HEK293T (cell line): ENCODE measurements around the gene MYB.
"Not testable (repeated sequence)": the region's sequence is repeated elsewhere in the genome, so short reads cannot be mapped to it uniquely, and the experiment has no call there.

Experiments
- CTCF ChIA-PET: fragments of 350-600 bp; formaldehyde crosslinking; extraction: SDS; loops from one replicate; lab custom pipeline; 2021; ENCODE audit warnings: antibody characterized with exemption, inconsistent platforms; lab: Yijun Ruan, JAX
- POLR2A ChIA-PET: fragments of 350-600 bp; formaldehyde crosslinking; extraction: SDS; loops from one replicate; lab custom pipeline; 2020; ENCODE audit warnings: antibody characterized with exemption, inconsistent platforms; lab: Yijun Ruan, JAX
- DNase-seq: peaks from one replicate; pipeline ENCODE4 v3.0.0; 2012; ENCODE audit warnings: mixed read lengths; ENCODE audit errors: extremely low spot score
- ARNT ChIP-seq: fragments of 450-650 bp; IDR thresholded peaks from 2 replicates; pipeline ENCODE4 v1.6.1; 2017; ENCODE audit warnings: mild to moderate bottlenecking
- BHLHE40 ChIP-seq: fragments of 450-650 bp; IDR thresholded peaks from 2 replicates; pipeline ENCODE4 v1.6.1; 2016; ENCODE audit warnings: mild to moderate bottlenecking, moderate library complexity, borderline replicate concordance
- CTBP1 ChIP-seq: fragments of 450-650 bp; IDR thresholded peaks from 2 replicates; pipeline ENCODE4 v1.6.1; 2016; ENCODE audit warnings: borderline replicate concordance
- ELF4 ChIP-seq: fragments of 450-650 bp; IDR thresholded peaks from 2 replicates; pipeline ENCODE4 v1.6.1; 2017; ENCODE audit warnings: antibody characterized with exemption
- FOXA1 ChIP-seq: fragments of 450-650 bp; IDR thresholded peaks from 2 replicates; pipeline ENCODE4 v1.6.1; 2016; ENCODE audit warnings: mild to moderate bottlenecking
- FOXK2 ChIP-seq: fragments of 450-650 bp; IDR thresholded peaks from 2 replicates; pipeline ENCODE4 v1.6.1; 2016; ENCODE audit warnings: mild to moderate bottlenecking
- FOXM1 ChIP-seq: fragments of 450-650 bp; IDR thresholded peaks from 2 replicates; pipeline ENCODE4 v1.6.1; 2017; ENCODE audit warnings: mild to moderate bottlenecking, borderline replicate concordance
- HDGF ChIP-seq: fragments of 450-650 bp; IDR thresholded peaks from 2 replicates; pipeline ENCODE4 v1.6.1; 2017; ENCODE audit warnings: antibody characterized with exemption, borderline replicate concordance
- L3MBTL2 ChIP-seq: fragments of 450-650 bp; conservative IDR thresholded peaks from 2 replicates; pipeline ENCODE4 v1.6.1; 2016; ENCODE audit warnings: mild to moderate bottlenecking
- LEF1 ChIP-seq: fragments of 450-650 bp; IDR thresholded peaks from 2 replicates; pipeline ENCODE4 v1.6.1; 2017; ENCODE audit warnings: mild to moderate bottlenecking, borderline replicate concordance
- NFRKB ChIP-seq: fragments of 450-650 bp; IDR thresholded peaks from 2 replicates; pipeline ENCODE4 v1.6.1; 2016; ENCODE audit warnings: mild to moderate bottlenecking, moderate library complexity
- PKNOX1 ChIP-seq: fragments of 450-650 bp; IDR thresholded peaks from 2 replicates; pipeline ENCODE4 v1.6.1; 2016
- SP1 ChIP-seq: fragments of 450-650 bp; IDR thresholded peaks from 2 replicates; pipeline ENCODE4 v1.6.1; 2017
- SUZ12 ChIP-seq: fragments of 450-650 bp; IDR thresholded peaks from 2 replicates; pipeline ENCODE4 v1.6.1; 2016; ENCODE audit warnings: mild to moderate bottlenecking
- TARDBP ChIP-seq: fragments of 450-650 bp; IDR thresholded peaks from 2 replicates; pipeline ENCODE4 v1.6.1; 2016
- ZNF384 ChIP-seq: fragments of 450-650 bp; IDR thresholded peaks from 2 replicates; pipeline ENCODE4 v1.6.1; 2016

Gene MYB

GRCh38 chr6:135158397-135158796 lies 22.7 kb upstream of the MYB start:
- ChIA-PET POLR2A (interaction anchor here (1.7 kb wide), 1 partner anchor 104 kb away, joined by 3 read pairs; the partner anchor contains the start of gene HBS1L), CTCF (no interaction called here)
- no peak for DNase-seq
- TF ChIP-seq ARNT (no peak), BHLHE40 (no peak), FOXA1 (no peak), NFRKB (no peak), HDGF (no peak), TARDBP (no peak), FOXK2 (no peak), FOXM1 (no peak)

GRCh38 chr6:135159531-135159930 lies 21.6 kb upstream of the MYB start:
- TF ChIP-seq FOXM1 (no peak), ARNT (no peak), LEF1 (no peak), BHLHE40 (no peak), ZNF384 (no peak), NFRKB (no peak), SP1 (no peak), SUZ12 (no peak), HDGF (no peak), L3MBTL2 (no peak), PKNOX1 (no peak), FOXA1 (no peak), CTBP1 (no peak), TARDBP (no peak), FOXK2 (no peak)
- ChIA-PET CTCF (interaction anchor here (0.6 to 1.0 kb wide), 2 partner anchors 17 to 24 kb away, joined by 3 to 4 read pairs; no protein-coding TSS in a partner anchor), POLR2A (interaction anchor here (0.9 kb wide), 1 partner anchor 21 kb away, joined by 3 read pairs; the partner anchor contains the start of gene MYB)
- no peak for DNase-seq

GRCh38 chr6:135161411-135162395 lies 19.4 kb upstream of the MYB start:
- no peak for DNase-seq
- ChIA-PET CTCF (interaction anchor here (1.0 to 1.5 kb wide), 5 partner anchors 13 to 19 kb away, joined by 4 read pairs; partner anchors contain the start of gene MYB), POLR2A (no interaction called here)
- TF ChIP-seq BHLHE40 (no peak), NFRKB (no peak), LEF1 (no peak), ELF4 (no peak), CTBP1 (no peak), TARDBP (no peak), FOXK2 (no peak), ARNT (no peak), ZNF384 (no peak), PKNOX1 (no peak), L3MBTL2 (no peak), SUZ12 (no peak), FOXM1 (no peak), SP1 (no peak), FOXA1 (no peak), HDGF (no peak)

- POLR2A ChIA-PET = no interaction called here
These were observed 18.2 kb upstream of the MYB start for GRCh38 chr6:135162678-135163439.

GRCh38 chr6:135163440-135163738 lies 17.7 kb upstream of the MYB start:
- TF ChIP-seq L3MBTL2 (no peak), BHLHE40 (no peak), FOXM1 (no peak), LEF1 (no peak), FOXA1 (no peak), CTBP1 (no peak), SP1 (no peak), FOXK2 (no peak), SUZ12 (no peak), HDGF (no peak), ELF4 (no peak), ZNF384 (no peak), ARNT (no peak), NFRKB (no peak), PKNOX1 (no peak), TARDBP (no peak)
- ChIA-PET CTCF (no interaction called here), POLR2A (no interaction called here)
- DNase-seq = no peak

More at GRCh38 chr6:135162678-135163439, 18.2 kb upstream of the MYB start:
- CTCF ChIA-PET = interaction anchor here (0.6 to 1.5 kb wide), 8 partner anchors 9 to 142 kb away, joined by 3 to 4 read pairs (median 4); partner anchors contain the start of gene MYB
- DNase-seq = peak; percentile 87
- TF ChIP-seq FOXM1 = no peak
- no peak for TF ChIP-seq CTBP1
- TF ChIP-seq SP1 = no peak
- TF ChIP-seq FOXA1 = no peak
- TF ChIP-seq SUZ12 = no peak
- no peak for TF ChIP-seq ZNF384
- TF ChIP-seq HDGF = no peak
- TF ChIP-seq ARNT = no peak

GRCh38 chr6:135164387-135164786 lies 16.7 kb upstream of the MYB start:
- DNase-seq, POLR2A ChIA-PET: not testable (repeated sequence)
- CTCF ChIA-PET = interaction anchor here (0.9 kb wide), 1 partner anchor 8 kb away, joined by 3 read pairs; no protein-coding TSS in a partner anchor
